ENCODE data around the gene CCDC74B.
"Not testable (repeated sequence)": the region's sequence is repeated elsewhere in the genome, so short reads cannot be mapped to it uniquely, and the experiment has no call there.

The CCDC74B gene

DNA sequence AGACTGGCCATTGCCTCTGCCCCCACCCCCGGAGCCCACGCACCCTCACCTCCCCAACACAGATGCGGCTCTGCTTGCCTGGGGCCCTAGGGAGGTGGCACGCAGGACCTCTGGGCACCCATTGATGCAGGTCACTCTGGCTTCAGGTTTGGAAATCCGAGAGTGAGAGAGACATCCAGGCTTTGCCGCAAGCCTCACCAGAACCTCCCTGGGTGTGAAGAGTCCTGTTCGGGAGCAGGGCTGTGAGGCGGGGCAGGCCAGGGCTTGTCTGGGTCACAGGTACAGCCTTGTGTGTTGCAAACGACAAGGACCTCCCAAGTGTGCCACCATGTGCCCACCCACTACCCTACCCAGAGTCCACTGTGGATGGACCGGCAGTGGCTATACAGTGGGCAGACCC, 8.4 kb downstream of the CCDC74B start:
- H3K4me3 ChIP-seq (ENCODE audit: low read length in 2 of 2); H2AK5ac ChIP-seq (ENCODE audit: low read depth, low read length); H3K4me1 ChIP-seq (ENCODE audit: control insufficient read depth in 2 of 2, insufficient read depth in 1 of 2, low read depth in 1 of 2, low read length in 2 of 2); H3K23ac ChIP-seq (ENCODE audit: low read depth, low read length, poor library complexity); DNase-seq (ENCODE audit: low spot score); H3K14ac ChIP-seq (ENCODE audit: low read length); H2BK120ac ChIP-seq (ENCODE audit: low read depth, low read length); H3K4me2 ChIP-seq (ENCODE audit: insufficient read depth, low read length, poor library complexity, severe bottlenecking); H3K27me3 ChIP-seq (ENCODE audit: control insufficient read depth in 3 of 3, insufficient read depth in 3 of 3, low read depth in 1 of 3, low read length in 3 of 3); H3K9me3 ChIP-seq (replicated peaks in 1 of 2; ENCODE audit: control insufficient read depth in 2 of 2, insufficient read depth in 1 of 2, low read depth in 1 of 2, low read length in 2 of 2); H3K4ac ChIP-seq (ENCODE audit: low read length); H2BK12ac ChIP-seq (ENCODE audit: low read length); H3K79me1 ChIP-seq (ENCODE audit: low read depth, low read length); H3K9ac ChIP-seq (ENCODE audit: low read depth, low read length, poor library complexity); H3K36me3 ChIP-seq (replicated peaks in 1 of 2; ENCODE audit: control insufficient read depth in 2 of 2, insufficient read depth in 2 of 2, low read length in 2 of 2); H2AFZ ChIP-seq (ENCODE audit: low read length); H4K91ac ChIP-seq (ENCODE audit: low read depth, low read length, poor library complexity); H2BK5ac ChIP-seq (ENCODE audit: low read length); H2BK15ac ChIP-seq (ENCODE audit: low read length); H3K27ac ChIP-seq (replicated peaks; ENCODE audit: low read length): not testable (repeated sequence)
- H4K8ac ChIP-seq (ENCODE audit: low read depth, low read length), result peak overlapping the region; percentile 43
- no CpG with 5 or more reads among the region's 10 CpGs for WGBS, 2 donors (ENCODE audit: extremely low coverage in 2 of 2, insufficient read length in 2 of 2, insufficient replicate concordance in 1 of 2)
- peak overlapping the region; percentile 83 for H3K18ac ChIP-seq (ENCODE audit: low read length)

DNA sequence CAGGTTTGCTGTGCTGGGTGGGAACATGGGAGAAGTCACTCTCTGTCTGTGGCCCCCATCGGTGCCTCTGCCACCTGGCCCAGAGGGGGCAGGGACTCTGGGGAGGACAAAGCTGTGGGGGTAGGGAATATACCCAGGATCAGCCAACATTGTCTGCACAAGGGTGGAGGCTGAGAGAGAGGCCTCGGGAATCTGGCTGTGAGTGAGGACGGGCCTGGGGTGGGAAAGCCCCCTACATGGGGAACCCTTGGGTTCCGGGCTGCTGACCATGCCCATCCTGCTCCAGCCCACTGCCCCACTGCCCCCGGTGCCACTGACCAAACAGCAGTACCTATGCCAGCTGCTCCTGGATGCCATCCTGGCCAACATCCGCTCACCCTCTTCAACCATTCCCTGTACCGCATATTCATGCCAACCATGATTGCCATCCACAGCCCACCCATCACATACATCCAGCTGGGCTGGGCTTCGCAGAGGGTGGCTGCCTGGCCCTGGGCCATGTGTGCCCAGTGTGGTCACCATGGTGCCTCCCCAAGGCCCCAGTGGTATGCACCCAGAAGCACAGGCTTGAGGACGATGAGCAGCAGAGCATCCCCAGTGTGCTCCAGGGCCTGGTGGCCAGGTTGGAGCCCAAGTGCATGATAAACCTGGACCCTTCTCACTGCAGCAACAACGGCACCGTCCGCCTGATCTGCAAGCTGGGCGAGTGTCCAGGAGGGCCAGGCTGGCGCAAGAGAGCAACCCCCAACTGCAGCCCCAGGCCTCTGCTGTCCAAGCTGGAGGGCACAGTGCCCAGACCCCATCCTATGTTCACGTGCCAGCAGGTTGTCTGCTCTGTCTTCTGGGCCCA, 9.0 kb downstream of the CCDC74B start:
- peak overlapping the region; percentile 38 for H3K14ac ChIP-seq (ENCODE audit: low read length)
- no peaks in the 10 kb centered on the region for H3K4me1 ChIP-seq (ENCODE audit: control insufficient read depth in 2 of 2, insufficient read depth in 1 of 2, low read depth in 1 of 2, low read length in 2 of 2)
- H3K4ac ChIP-seq (ENCODE audit: low read length), result no peak overlapping the region
- H3K4me2 ChIP-seq (ENCODE audit: insufficient read depth, low read length, poor library complexity, severe bottlenecking), result no peak overlapping the region
- H4K91ac ChIP-seq (ENCODE audit: low read depth, low read length, poor library complexity), result no peak overlapping the region
- peak overlapping the region; percentile 10 for H2BK12ac ChIP-seq (ENCODE audit: low read length)
- peak overlapping the region; percentile 83 for H3K18ac ChIP-seq (ENCODE audit: low read length)
- no peak overlapping the region for H3K23ac ChIP-seq (ENCODE audit: low read depth, low read length, poor library complexity)
- no peak overlapping the region for H3K9ac ChIP-seq (ENCODE audit: low read depth, low read length, poor library complexity)
- H3K9me3 ChIP-seq (replicated peaks in 1 of 2; ENCODE audit: control insufficient read depth in 2 of 2, insufficient read depth in 1 of 2, low read depth in 1 of 2, low read length in 2 of 2), result no peaks in the 10 kb centered on the region
- no peak for DNase-seq (ENCODE audit: low spot score)
- no peak overlapping the region for H2BK120ac ChIP-seq (ENCODE audit: low read depth, low read length)
- H2BK5ac ChIP-seq (ENCODE audit: low read length), result no peak overlapping the region
- peaks cover 2% of the 10 kb centered on the region for H3K79me1 ChIP-seq (ENCODE audit: low read depth, low read length)
- no peak overlapping the region for H2BK15ac ChIP-seq (ENCODE audit: low read length)
- H2AFZ ChIP-seq (ENCODE audit: low read length), result no peak overlapping the region
- H4K8ac ChIP-seq (ENCODE audit: low read depth, low read length), result peak overlapping the region; percentile 43
- H3K27ac ChIP-seq (replicated peaks; ENCODE audit: low read length), result no peak overlapping the region
- H3K4me3 ChIP-seq (ENCODE audit: low read length in 2 of 2), result no peak overlapping the region
- WGBS, 2 donors (ENCODE audit: extremely low coverage in 2 of 2, insufficient read length in 2 of 2, insufficient replicate concordance in 1 of 2), result no CpG with 5 or more reads among the region's 15 CpGs
- H3K36me3 ChIP-seq (replicated peaks in 1 of 2; ENCODE audit: control insufficient read depth in 2 of 2, insufficient read depth in 2 of 2, low read length in 2 of 2), result no peaks in the 10 kb centered on the region
- no peaks in the 10 kb centered on the region for H3K27me3 ChIP-seq (ENCODE audit: control insufficient read depth in 3 of 3, insufficient read depth in 3 of 3, low read depth in 1 of 3, low read length in 3 of 3)
- peak overlapping the region; percentile 61 for H2AK5ac ChIP-seq (ENCODE audit: low read depth, low read length)

DNA sequence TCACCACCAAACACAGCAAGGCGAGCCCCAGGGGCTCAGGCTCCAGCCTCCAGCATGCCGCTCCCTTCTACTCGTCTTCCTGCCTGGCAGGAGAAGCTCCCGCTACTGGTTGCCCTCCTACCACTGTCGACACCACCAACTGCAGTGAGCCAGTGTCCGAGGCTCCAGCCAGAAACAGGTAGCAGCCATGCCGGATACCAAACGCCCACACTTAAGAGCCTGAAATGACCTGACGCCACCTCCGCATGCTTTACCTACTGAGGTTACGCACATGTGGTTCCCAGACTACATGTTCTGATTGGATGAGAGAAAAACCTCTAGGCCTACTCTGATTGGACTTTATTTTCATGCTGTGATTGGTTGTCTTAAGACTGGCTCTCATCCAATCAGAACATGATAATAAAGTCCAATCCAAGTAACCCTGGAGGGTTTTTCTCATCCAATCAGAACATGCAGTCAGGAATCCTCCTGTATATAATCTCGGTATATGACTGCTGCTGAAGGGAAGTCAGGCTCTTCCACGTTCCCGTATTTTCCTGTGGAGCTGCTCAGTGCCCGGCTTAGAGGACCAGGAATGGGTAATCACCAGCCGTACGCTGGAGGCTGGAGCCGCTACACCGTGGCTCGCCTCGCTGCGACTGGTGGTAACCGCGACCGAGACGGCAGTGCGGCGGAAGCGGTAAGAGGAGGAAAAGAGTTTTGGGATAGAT, 15.6 kb downstream of the CCDC74B start, which contains the start of gene POTEF:
POTEF (minus strand) TSS at position 103 of the 710 bp plus-strand sequence. CDS start 8,707 bp downstream, outside the sequence.
- not testable (repeated sequence) for H3K4ac ChIP-seq (ENCODE audit: low read length); H3K79me1 ChIP-seq (ENCODE audit: low read depth, low read length); H3K4me1 ChIP-seq (ENCODE audit: control insufficient read depth in 2 of 2, insufficient read depth in 1 of 2, low read depth in 1 of 2, low read length in 2 of 2); H2BK120ac ChIP-seq (ENCODE audit: low read depth, low read length); H3K23ac ChIP-seq (ENCODE audit: low read depth, low read length, poor library complexity); H3K14ac ChIP-seq (ENCODE audit: low read length); H3K36me3 ChIP-seq (replicated peaks in 1 of 2; ENCODE audit: control insufficient read depth in 2 of 2, insufficient read depth in 2 of 2, low read length in 2 of 2); H3K27me3 ChIP-seq (ENCODE audit: control insufficient read depth in 3 of 3, insufficient read depth in 3 of 3, low read depth in 1 of 3, low read length in 3 of 3); H3K4me2 ChIP-seq (ENCODE audit: insufficient read depth, low read length, poor library complexity, severe bottlenecking); H2AK5ac ChIP-seq (ENCODE audit: low read depth, low read length); DNase-seq (ENCODE audit: low spot score); H3K18ac ChIP-seq (ENCODE audit: low read length); H4K8ac ChIP-seq (ENCODE audit: low read depth, low read length); H2BK12ac ChIP-seq (ENCODE audit: low read length); H3K27ac ChIP-seq (replicated peaks; ENCODE audit: low read length); H2AFZ ChIP-seq (ENCODE audit: low read length); H2BK15ac ChIP-seq (ENCODE audit: low read length); H3K9ac ChIP-seq (ENCODE audit: low read depth, low read length, poor library complexity); H4K91ac ChIP-seq (ENCODE audit: low read depth, low read length, poor library complexity); H3K9me3 ChIP-seq (replicated peaks in 1 of 2; ENCODE audit: control insufficient read depth in 2 of 2, insufficient read depth in 1 of 2, low read depth in 1 of 2, low read length in 2 of 2); H2BK5ac ChIP-seq (ENCODE audit: low read length)
- peak within 1 kb of the TSS in 1 of 2 donors; percentile 32 for H3K4me3 ChIP-seq (ENCODE audit: low read length in 2 of 2)
- WGBS, 2 donors (ENCODE audit: extremely low coverage in 2 of 2, insufficient read length in 2 of 2, insufficient replicate concordance in 1 of 2), result no CpG with 5 or more reads among the region's 29 CpGs

DNA sequence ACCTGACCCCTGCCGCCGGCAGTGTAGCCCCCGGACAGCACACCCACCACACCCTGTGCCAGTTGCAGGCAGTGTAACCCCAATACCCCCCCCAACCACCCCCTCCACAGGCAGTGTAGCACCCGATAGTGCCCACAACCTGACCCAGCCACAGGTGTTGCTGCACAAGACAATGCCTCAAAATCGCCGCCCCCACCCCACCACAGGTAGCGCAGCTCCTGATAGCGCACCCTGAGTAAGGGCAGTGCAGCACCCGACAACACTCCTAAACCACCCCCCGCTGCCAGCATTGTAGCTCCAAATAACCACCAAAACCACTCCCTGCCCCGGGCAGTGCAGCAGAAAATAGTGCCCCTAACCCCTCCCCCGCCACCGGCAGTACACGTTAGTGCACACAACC, 16.4 kb downstream of the CCDC74B start:
- peak overlapping the region in 1 of 2 donors; percentile 32 for H3K4me3 ChIP-seq (ENCODE audit: low read length in 2 of 2)
- not testable (repeated sequence) for H3K14ac ChIP-seq (ENCODE audit: low read length); H3K9ac ChIP-seq (ENCODE audit: low read depth, low read length, poor library complexity)

More for the DNA sequence above, 16.4 kb downstream of the CCDC74B start:
- not testable (repeated sequence) for H3K18ac ChIP-seq (ENCODE audit: low read length); H3K23ac ChIP-seq (ENCODE audit: low read depth, low read length, poor library complexity); H2AK5ac ChIP-seq (ENCODE audit: low read depth, low read length); H3K27ac ChIP-seq (replicated peaks; ENCODE audit: low read length); H3K9me3 ChIP-seq (replicated peaks in 1 of 2; ENCODE audit: control insufficient read depth in 2 of 2, insufficient read depth in 1 of 2, low read depth in 1 of 2, low read length in 2 of 2); H2BK5ac ChIP-seq (ENCODE audit: low read length); H4K91ac ChIP-seq (ENCODE audit: low read depth, low read length, poor library complexity); H2BK15ac ChIP-seq (ENCODE audit: low read length); H2BK12ac ChIP-seq (ENCODE audit: low read length); H4K8ac ChIP-seq (ENCODE audit: low read depth, low read length); DNase-seq (ENCODE audit: low spot score); H3K27me3 ChIP-seq (ENCODE audit: control insufficient read depth in 3 of 3, insufficient read depth in 3 of 3, low read depth in 1 of 3, low read length in 3 of 3); H3K36me3 ChIP-seq (replicated peaks in 1 of 2; ENCODE audit: control insufficient read depth in 2 of 2, insufficient read depth in 2 of 2, low read length in 2 of 2); H3K79me1 ChIP-seq (ENCODE audit: low read depth, low read length); H2AFZ ChIP-seq (ENCODE audit: low read length); H2BK120ac ChIP-seq (ENCODE audit: low read depth, low read length); H3K4ac ChIP-seq (ENCODE audit: low read length); H3K4me1 ChIP-seq (ENCODE audit: control insufficient read depth in 2 of 2, insufficient read depth in 1 of 2, low read depth in 1 of 2, low read length in 2 of 2); H3K4me2 ChIP-seq (ENCODE audit: insufficient read depth, low read length, poor library complexity, severe bottlenecking)
- no CpG with 5 or more reads among the region's 14 CpGs for WGBS, 2 donors (ENCODE audit: extremely low coverage in 2 of 2, insufficient read length in 2 of 2, insufficient replicate concordance in 1 of 2)
